H9 (cell line): ENCODE data around the gene RGS16. TPM values are rescaled to one million over a fixed set of nuclear protein-coding genes. Genes with fewer than 3 reads are reported as not detected.

Experiments used
- DNase-seq: peaks from one replicate; pipeline ENCODE4 v3.0.0-alpha.2; 2017
- H2AFZ ChIP-seq: one replicate; pipeline ENCODE4 v1.6.1; 2013; ENCODE audit warnings: mild to moderate bottlenecking, low read length, control low read depth, moderate library complexity
- H2AK5ac ChIP-seq: 2 replicates; pipeline ENCODE4 v1.6.1; 2013; ENCODE audit warnings: low read length, control low read depth, mixed read lengths; ENCODE audit not compliant: insufficient read length
- H2BK120ac ChIP-seq: one replicate; pipeline ENCODE4 v1.6.1; 2013; ENCODE audit warnings: low read depth, mild to moderate bottlenecking, low read length, control low read depth, inconsistent platforms; ENCODE audit not compliant: poor library complexity, severe bottlenecking
- H2BK12ac ChIP-seq: 2 replicates; pipeline ENCODE4 v1.6.1; 2013; ENCODE audit warnings: low read length, control low read depth, mixed read lengths, low read depth; ENCODE audit not compliant: insufficient read length
- H2BK15ac ChIP-seq: 2 replicates; pipeline ENCODE4 v1.6.1; 2013; ENCODE audit warnings: low read depth, low read length, control low read depth
- H2BK20ac ChIP-seq: one replicate; pipeline ENCODE4 v1.6.1; 2013; ENCODE audit warnings: low read depth, mild to moderate bottlenecking, low read length, control low read depth, inconsistent platforms; ENCODE audit not compliant: poor library complexity, severe bottlenecking
- H2BK5ac ChIP-seq: 2 replicates; pipeline ENCODE4 v1.6.1; 2013; ENCODE audit warnings: low read length, control low read depth, mixed read lengths; ENCODE audit not compliant: insufficient read length
- H3K14ac ChIP-seq: 2 replicates; pipeline ENCODE4 v1.6.1; 2013; ENCODE audit warnings: low read length, control low read depth; ENCODE audit not compliant: insufficient read depth
- H3K18ac ChIP-seq: 2 replicates; pipeline ENCODE4 v1.6.1; 2013; ENCODE audit warnings: low read depth, mild to moderate bottlenecking, mixed read lengths, low read length, control low read depth; ENCODE audit not compliant: insufficient read length
- H3K23ac ChIP-seq: 2 replicates; pipeline ENCODE4 v1.6.1; 2013; ENCODE audit warnings: low read length, control low read depth, mixed read lengths, low read depth; ENCODE audit not compliant: insufficient read length
- H3K23me2 ChIP-seq: 2 replicates; pipeline ENCODE4 v1.6.1; 2013; ENCODE audit warnings: low read depth, mild to moderate bottlenecking, mixed read lengths, low read length, control low read depth; ENCODE audit not compliant: insufficient read length, poor library complexity, severe bottlenecking
- H3K27ac ChIP-seq: 2 replicates; pipeline ENCODE4 v1.5.1; 2013; ENCODE audit warnings: low read length, control low read depth, mixed read lengths, low read depth; ENCODE audit not compliant: insufficient read length
- H3K27me3 ChIP-seq: 2 replicates; pipeline ENCODE4 v1.6.1; 2013; ENCODE audit warnings: low read length, control low read depth, inconsistent platforms; ENCODE audit not compliant: insufficient read depth
- H3K4ac ChIP-seq: 2 replicates; pipeline ENCODE4 v1.6.1; 2013; ENCODE audit warnings: low read depth, mild to moderate bottlenecking, control low read depth, inconsistent platforms, low read length, moderate library complexity
- H3K4me1 ChIP-seq: 2 replicates; pipeline ENCODE4 v1.6.1; 2013; ENCODE audit warnings: low read length, control low read depth, inconsistent platforms; ENCODE audit not compliant: insufficient read depth
- H3K4me2 ChIP-seq: 2 replicates; pipeline ENCODE4 v1.6.1; 2013; ENCODE audit warnings: low read length, control low read depth, mixed read lengths; ENCODE audit not compliant: insufficient read length, insufficient read depth
- H3K56ac ChIP-seq: 2 replicates; pipeline ENCODE4 v1.6.1; 2013; ENCODE audit warnings: low read depth, mild to moderate bottlenecking, mixed read lengths, low read length, control low read depth; ENCODE audit not compliant: insufficient read length
- H3K79me1 ChIP-seq: 2 replicates; pipeline ENCODE4 v1.6.1; 2013; ENCODE audit warnings: low read depth, mild to moderate bottlenecking, moderate library complexity, low read length, control low read depth, inconsistent platforms; ENCODE audit not compliant: insufficient read depth, poor library complexity, severe bottlenecking
- H3K79me2 ChIP-seq: 2 replicates; pipeline ENCODE4 v1.6.1; 2013; ENCODE audit warnings: low read length, control low read depth, inconsistent platforms; ENCODE audit not compliant: insufficient read depth
- H3K9ac ChIP-seq: 2 replicates; pipeline ENCODE4 v1.6.1; 2013; ENCODE audit warnings: low read length, control low read depth, mixed read lengths; ENCODE audit not compliant: insufficient read length; ENCODE audit errors: extremely low read depth
- H3K9me3 ChIP-seq: one replicate; pipeline ENCODE4 v1.6.1; 2013; ENCODE audit warnings: low read depth, low read length, inconsistent platforms; ENCODE audit not compliant: control insufficient read depth
- H3T11ph ChIP-seq: one replicate; pipeline ENCODE4 v1.6.1; 2013; ENCODE audit warnings: mild to moderate bottlenecking, low read length, control low read depth, inconsistent platforms
- H4K20me1 ChIP-seq: one replicate; pipeline ENCODE4 v1.6.1; 2013; ENCODE audit not compliant: control insufficient read depth, insufficient read length, insufficient read depth
- H4K5ac ChIP-seq: 2 replicates; pipeline ENCODE4 v1.6.1; 2013; ENCODE audit warnings: low read depth, mild to moderate bottlenecking, mixed read lengths, low read length, control low read depth; ENCODE audit not compliant: insufficient read length
- H4K8ac ChIP-seq: replicated peaks from 2 replicates; pipeline ENCODE4 v1.6.1; 2013; ENCODE audit warnings: low read length, control low read depth, mixed read lengths, low read depth; ENCODE audit not compliant: insufficient read length
- H4K91ac ChIP-seq: 2 replicates; pipeline ENCODE4 v1.6.1; 2013; ENCODE audit warnings: low read depth, mild to moderate bottlenecking, moderate library complexity, mixed read lengths, low read length, control low read depth; ENCODE audit not compliant: insufficient read length
- H3K27ac Mint-ChIP-seq, 3 experiments: 2 replicates in 2 of 3; 3 replicates in 1 of 3; pipeline ENCODE4 v1.8.0; 2020 to 2021; ENCODE audit warnings: mixed read lengths in 3 of 3, mild to moderate bottlenecking in 1 of 3, moderate library complexity in 1 of 3
- H3K27me3 Mint-ChIP-seq: 2 replicates; pipeline ENCODE4 v1.8.0; 2021; ENCODE audit warnings: low read depth, mild to moderate bottlenecking, moderate library complexity, mixed read lengths
- H3K36me3 Mint-ChIP-seq, 3 experiments: 2 replicates in 2 of 3; 3 replicates in 1 of 3; pipeline ENCODE4 v1.8.0; 2020 to 2021; ENCODE audit warnings: low read depth in 3 of 3, mixed read lengths in 3 of 3; ENCODE audit not compliant: insufficient read depth in 1 of 3
- H3K4me1 Mint-ChIP-seq, 2 experiments: 2 replicates each; pipeline ENCODE4 v1.8.0; 2020; ENCODE audit warnings: mixed read lengths in 2 of 2
- H3K4me3 Mint-ChIP-seq, 2 experiments: 2 replicates in 1 of 2; 3 replicates in 1 of 2; pipeline ENCODE4 v1.8.0; 2020 to 2021; ENCODE audit warnings: mild to moderate bottlenecking in 2 of 2, mixed read lengths in 2 of 2, moderate library complexity in 1 of 2
- H3K9me3 Mint-ChIP-seq, 2 experiments: 2 replicates in 1 of 2; 3 replicates in 1 of 2; pipeline ENCODE4 v1.8.0; 2020; ENCODE audit warnings: mild to moderate bottlenecking in 2 of 2, mixed read lengths in 2 of 2, moderate library complexity in 1 of 2
- WGBS: extraction: QIAGEN DNeasy Blood & Tissue Kit; methylation state at CpG from one replicate; pipeline ENCODE4 v1.1.7; 2013; ENCODE audit warnings: missing lambda C conversion rate, low lambda C conversion rate, mixed read lengths; ENCODE audit not compliant: insufficient read length; ENCODE audit errors: extremely low coverage; 5-methylcytosine and 5-hydroxymethylcytosine counted together
- total RNA-seq: library from RNA; stranded (reverse); gene quantifications from 2 replicates; pipeline ENCODE4 v1.2.1, GENCODE V29; 2021
- TF ChIP-seq, protein P1 (sequence below): fragments of 200-600 bp; sonication (generic); conservative IDR thresholded peaks from 3 replicates; pipeline ENCODE4 v1.8.0; 2021; ENCODE audit warnings: antibody characterized with exemption, mild to moderate bottlenecking

The RGS16 gene
- total RNA-seq, 1 experiment from 2014 or later = 6.9 TPM

DNA sequence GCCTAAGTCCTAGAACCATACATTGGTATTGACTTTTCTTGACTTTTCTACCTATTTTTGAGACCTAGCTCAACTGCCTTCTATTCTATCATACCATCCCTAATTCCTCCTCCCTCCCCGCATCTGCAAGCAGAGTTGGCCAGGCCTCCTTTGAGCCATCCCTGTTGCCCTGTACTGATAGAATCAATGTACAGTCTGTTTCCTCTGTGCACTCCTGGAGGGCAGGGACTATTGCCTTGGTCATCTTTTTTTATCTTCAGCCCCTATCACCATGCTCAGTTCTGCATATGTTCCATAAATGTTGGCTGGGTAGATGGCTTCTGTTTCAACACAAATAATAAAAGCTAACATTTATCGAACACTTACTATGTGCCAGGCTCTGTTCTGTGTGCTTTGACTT, 4.0 kb upstream of the RGS16 start:
- Histone ChIP-seq H4K8ac (no peak overlapping the region), H3K23me2 (peaks cover 3% of the 10 kb centered on the region), H3K79me1 (no peaks in the 10 kb centered on the region), H4K20me1 (no peaks in the 10 kb centered on the region), H3K14ac (no peak overlapping the region), H3K56ac (no peak overlapping the region), H4K91ac (no peak overlapping the region), H2BK5ac (no peak overlapping the region), H3K27ac (no peak overlapping the region), H3T11ph (no peak overlapping the region), H2BK15ac (no peak overlapping the region), H2AK5ac (no peak overlapping the region), H3K27me3 (peaks cover 9% of the 10 kb centered on the region; the same call in 1 of the 2 replicates), H3K9ac (no peak overlapping the region), H3K4me1 (peaks cover 16% of the 10 kb centered on the region; the same call in 1 of the 2 replicates), H3K9me3 (no peaks in the 10 kb centered on the region), H3K4ac (no peak overlapping the region), H2BK12ac (no peak overlapping the region), H2BK120ac (no peak overlapping the region), H3K18ac (no peak overlapping the region), H3K4me2 (no peak overlapping the region), H3K79me2 (0 out of 2 replicates have a peak, but pooled peaks cover 2% of the 10 kb centered on the region), H2BK20ac (no peak overlapping the region), H2AFZ (no peak overlapping the region), H4K5ac (no peak overlapping the region), H3K23ac (no peak overlapping the region)
- no peak for DNase-seq
- Mint-ChIP-seq H3K4me1 (peaks cover 27 to 31% of the 10 kb centered on the region in 2 experiments), H3K36me3 (peaks cover 0 to 2% (median 0%) of the 10 kb centered on the region in 3 experiments; a peak in 3 of 7 replicates), H3K9me3 (no peaks in the 10 kb centered on the region), H3K27me3 (peaks cover 76% of the 10 kb centered on the region), H3K4me3 (no peak overlapping the region), H3K27ac (no peak overlapping the region)
- TF ChIP-seq, protein P1, sequence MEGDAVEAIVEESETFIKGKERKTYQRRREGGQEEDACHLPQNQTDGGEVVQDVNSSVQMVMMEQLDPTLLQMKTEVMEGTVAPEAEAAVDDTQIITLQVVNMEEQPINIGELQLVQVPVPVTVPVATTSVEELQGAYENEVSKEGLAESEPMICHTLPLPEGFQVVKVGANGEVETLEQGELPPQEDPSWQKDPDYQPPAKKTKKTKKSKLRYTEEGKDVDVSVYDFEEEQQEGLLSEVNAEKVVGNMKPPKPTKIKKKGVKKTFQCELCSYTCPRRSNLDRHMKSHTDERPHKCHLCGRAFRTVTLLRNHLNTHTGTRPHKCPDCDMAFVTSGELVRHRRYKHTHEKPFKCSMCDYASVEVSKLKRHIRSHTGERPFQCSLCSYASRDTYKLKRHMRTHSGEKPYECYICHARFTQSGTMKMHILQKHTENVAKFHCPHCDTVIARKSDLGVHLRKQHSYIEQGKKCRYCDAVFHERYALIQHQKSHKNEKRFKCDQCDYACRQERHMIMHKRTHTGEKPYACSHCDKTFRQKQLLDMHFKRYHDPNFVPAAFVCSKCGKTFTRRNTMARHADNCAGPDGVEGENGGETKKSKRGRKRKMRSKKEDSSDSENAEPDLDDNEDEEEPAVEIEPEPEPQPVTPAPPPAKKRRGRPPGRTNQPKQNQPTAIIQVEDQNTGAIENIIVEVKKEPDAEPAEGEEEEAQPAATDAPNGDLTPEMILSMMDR = no peak
- WGBS = no CpG with 5 or more reads among the region's 2 CpGs
